Stimulated activated CD8-positive, alpha-beta memory T cell treated with anti-CD3 and anti-CD28 coated beads, Interleukin-15, amount 100 ng/mL, for 24 hours (primary cell): Measurements from ENCODE around the gene TCEAL7.
"Not testable (repeated sequence)": the region's sequence is repeated elsewhere in the genome, so short reads cannot be mapped to it uniquely, and the experiment has no call there.

ENCODE experiments used
- DNase-seq: peaks from one replicate; pipeline ENCODE4 v3.0.0-alpha.2; 2020; ENCODE audit warnings: low read depth

Gene TCEAL7

GRCh38 chrX:103329991-103330390 is at the start of gene TCEAL7:
TCEAL7 (plus strand) TSS chrX:103330239; CDS start chrX:103331404, 1,165 bp downstream.
- DNase-seq: no peak

- DNase-seq: no peak
Measured at GRCh38 chrX:103293118-103293517, 36.9 kb upstream of the TCEAL7 start.

- DNase-seq: no peak
Measured at GRCh38 chrX:103304705-103305104, 25.3 kb upstream of the TCEAL7 start.

- not testable (repeated sequence) for DNase-seq
Measured at GRCh38 chrX:103305666-103306065, 24.4 kb upstream of the TCEAL7 start.

GRCh38 chrX:103309860-103310554 is 20.0 kb upstream of the TCEAL7 start:
- no peak for DNase-seq

- peak; percentile 43 for DNase-seq
Measured at GRCh38 chrX:103310555-103311398, 19.3 kb upstream of the TCEAL7 start, which contains the start of gene BEX2. BEX2 (minus strand) TSS chrX:103310990; CDS start chrX:103309976, 1,014 bp downstream.

- no peak for DNase-seq
Measured at GRCh38 chrX:103311399-103311780, 18.6 kb upstream of the TCEAL7 start.

- DNase-seq: no peak
Measured at GRCh38 chrX:103330681-103331288, 746 bp downstream of the TCEAL7 start.

GRCh38 chrX:103338663-103339062 is 8.6 kb downstream of the TCEAL7 start:
- DNase-seq: no peak

- DNase-seq: no peak
Measured at GRCh38 chrX:103343105-103343504, 13.1 kb downstream of the TCEAL7 start.

- DNase-seq: no peak
Measured at GRCh38 chrX:103344606-103345005, 14.6 kb downstream of the TCEAL7 start.

- DNase-seq: no peak
Measured at GRCh38 chrX:103347682-103348397, 17.8 kb downstream of the TCEAL7 start.

- DNase-seq: no peak
Measured at GRCh38 chrX:103356130-103356798, 26.2 kb downstream of the TCEAL7 start, which contains the start of gene TCEAL9. TCEAL9 (plus strand) TSS chrX:103356506; CDS start chrX:103357685, 1,179 bp downstream.

GRCh38 chrX:103356858-103357257 is 26.8 kb downstream of the TCEAL7 start:
- no peak for DNase-seq

GRCh38 chrX:103357871-103358270 is 27.8 kb downstream of the TCEAL7 start:
- no peak for DNase-seq

- DNase-seq: not testable (repeated sequence)
Measured at GRCh38 chrX:103359605-103360004, 29.6 kb downstream of the TCEAL7 start.

GRCh38 chrX:103360092-103360491 is 30.1 kb downstream of the TCEAL7 start:
- no peak for DNase-seq

GRCh38 chrX:103360916-103361315 is 30.9 kb downstream of the TCEAL7 start:
- no peak for DNase-seq

GRCh38 chrX:103361798-103362197 is 31.8 kb downstream of the TCEAL7 start:
- no peak for DNase-seq

- no peak for DNase-seq
Measured at GRCh38 chrX:103362474-103362873, 32.4 kb downstream of the TCEAL7 start.

- no peak for DNase-seq
Measured at GRCh38 chrX:103363046-103363445, 33.0 kb downstream of the TCEAL7 start.
